Right kidney (tissue), 1 donor: ENCODE data around the gene NT5DC3.
"Not testable (repeated sequence)": the region's sequence is repeated elsewhere in the genome, so short reads cannot be mapped to it uniquely, and the experiment has no call there.

Source experiments
- DNase-seq: peaks from one replicate; pipeline ENCODE4 v3.0.0-alpha.2; 2016

Gene NT5DC3

DNA sequence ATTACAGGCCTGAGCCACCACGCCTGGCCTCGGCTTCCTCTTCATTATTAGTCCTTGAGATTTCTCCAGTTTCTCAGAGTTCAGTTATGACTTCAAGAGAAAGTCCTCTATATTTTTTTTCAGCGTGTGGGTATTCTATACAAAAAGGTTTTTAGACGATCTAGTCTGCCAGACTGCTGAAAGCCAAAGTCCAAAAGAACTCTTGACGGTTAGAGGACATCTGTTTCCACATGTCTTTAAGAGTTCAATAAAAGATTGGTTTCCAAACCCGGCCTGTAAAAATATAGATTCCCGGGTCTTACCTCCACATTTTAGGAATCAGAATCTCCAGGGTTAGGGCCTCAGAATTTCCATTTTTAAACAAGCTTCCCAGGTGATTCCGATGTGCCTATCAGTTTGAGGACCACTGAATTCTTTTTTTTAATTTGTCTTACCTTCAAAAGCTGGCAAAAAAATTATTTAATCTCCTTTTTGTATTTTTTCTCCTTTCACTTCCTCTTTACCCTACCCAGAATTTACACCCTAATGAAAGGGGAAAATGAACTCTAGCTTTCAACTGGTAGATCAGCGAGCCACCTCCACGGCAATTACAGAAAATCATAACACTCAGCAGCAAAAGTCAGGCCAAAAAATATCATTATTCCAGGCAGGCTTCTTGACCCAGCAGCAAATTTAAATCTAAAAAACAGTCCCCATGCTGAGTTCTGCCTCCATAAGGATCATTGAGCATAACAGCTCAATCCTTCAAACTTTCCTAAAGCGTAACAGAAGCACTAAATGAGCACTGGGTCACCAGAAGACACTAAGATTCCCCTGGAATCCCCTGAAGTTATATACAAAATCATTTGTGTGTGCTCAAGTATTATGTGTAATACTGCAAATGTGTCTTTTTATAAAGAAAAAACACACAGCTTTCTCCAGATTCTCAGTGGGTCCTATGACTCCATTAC, 8.7 kb downstream of the NT5DC3 start:
- DNase-seq: no peak

- no peak for DNase-seq
Observed at GRCh38 chr12:103830730-103831320, 10.2 kb downstream of the NT5DC3 start.

- no peak for DNase-seq
Observed at GRCh38 chr12:103830025-103830725, 10.9 kb downstream of the NT5DC3 start.

GRCh38 chr12:103829092-103829491, 11.9 kb downstream of the NT5DC3 start:
- DNase-seq: no peak

- no peak for DNase-seq
Observed at GRCh38 chr12:103827911-103828391, 13.1 kb downstream of the NT5DC3 start.

- DNase-seq: no peak
Observed at GRCh38 chr12:103824845-103825244, 16.2 kb downstream of the NT5DC3 start.

GRCh38 chr12:103824290-103824689, 16.7 kb downstream of the NT5DC3 start:
- no peak for DNase-seq

DNA sequence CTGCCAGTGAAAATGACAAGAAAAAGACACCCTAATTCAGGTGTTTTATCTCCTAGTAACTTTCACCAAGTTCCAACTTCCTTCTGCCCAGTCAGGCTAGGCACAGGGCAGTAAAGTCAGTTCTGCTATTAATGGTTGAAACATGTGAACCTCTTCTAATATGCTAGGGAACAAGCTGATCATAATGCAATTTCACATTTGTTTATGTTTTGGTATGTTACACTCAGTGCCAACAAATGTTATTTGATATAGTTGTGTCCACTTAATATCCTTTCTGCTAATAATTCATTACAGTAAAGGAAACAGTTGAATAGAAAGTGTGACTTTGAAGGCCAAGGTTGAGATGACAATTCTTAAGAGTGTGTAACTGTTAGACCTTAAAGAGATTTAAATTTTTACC, 17.2 kb downstream of the NT5DC3 start:
- DNase-seq: no peak

DNA sequence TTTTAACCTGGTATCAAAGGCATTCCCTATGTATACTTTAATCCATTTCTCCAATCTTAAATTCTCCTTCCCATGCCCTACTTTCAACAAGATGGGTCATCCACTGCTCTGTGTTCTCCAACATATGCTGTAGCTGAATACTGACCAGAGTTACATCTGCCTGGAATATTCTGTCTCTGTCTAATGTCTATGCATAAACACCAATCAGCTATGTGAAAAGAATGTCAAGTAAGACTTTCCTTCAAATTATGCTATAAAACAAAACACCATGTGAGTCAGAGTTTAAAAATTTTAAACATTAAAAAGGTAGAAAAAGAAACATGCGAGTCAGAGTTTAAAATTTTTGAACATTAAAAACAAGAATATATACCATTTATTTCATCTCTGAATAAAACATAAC, 19.3 kb downstream of the NT5DC3 start:
- no peak for DNase-seq

- no peak for DNase-seq
Observed at GRCh38 chr12:103820881-103821489, 20.0 kb downstream of the NT5DC3 start.

DNA sequence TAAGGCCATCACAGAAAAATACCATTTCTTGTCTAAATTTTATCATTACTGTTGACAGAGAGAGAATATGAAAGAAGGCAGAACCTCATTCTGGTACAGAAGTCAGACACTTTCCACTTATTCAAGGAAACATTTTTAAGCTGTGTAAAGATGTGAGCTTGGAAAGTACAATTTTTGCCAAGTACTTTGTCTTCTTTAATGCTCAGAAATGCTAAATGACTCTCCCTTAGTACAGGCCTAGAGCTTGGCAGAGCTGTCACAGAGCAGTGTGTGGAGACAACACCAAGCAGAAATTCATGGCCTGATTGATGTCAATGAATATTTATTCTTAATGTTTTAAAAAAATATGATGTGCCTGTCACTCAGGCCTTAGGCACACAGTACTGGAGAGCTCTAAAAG, 20.7 kb downstream of the NT5DC3 start:
- no peak for DNase-seq

GRCh38 chr12:103819892-103820291, 21.1 kb downstream of the NT5DC3 start:
- no peak for DNase-seq

DNA sequence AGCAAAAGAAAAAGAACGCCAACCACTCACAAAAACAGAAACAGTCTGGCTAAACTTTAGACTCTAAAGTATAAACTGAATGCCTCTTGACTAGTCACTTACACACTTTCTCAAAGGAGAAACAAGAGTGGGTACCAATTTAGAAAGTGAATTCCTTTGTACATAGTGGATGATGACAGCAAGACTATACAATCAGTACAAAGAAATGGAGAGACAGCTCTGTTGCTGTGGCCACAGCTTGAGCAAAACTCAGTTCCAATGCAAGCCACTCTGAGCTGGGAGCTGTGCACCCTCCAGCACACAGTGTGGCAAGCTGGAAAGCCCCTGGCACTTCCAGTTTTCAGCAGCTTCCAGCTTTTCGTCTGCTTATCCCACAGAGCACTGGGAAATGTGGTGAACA, 21.7 kb downstream of the NT5DC3 start:
- no peak for DNase-seq

- DNase-seq: no peak
Observed at GRCh38 chr12:103817791-103818190, 23.2 kb downstream of the NT5DC3 start.

DNA sequence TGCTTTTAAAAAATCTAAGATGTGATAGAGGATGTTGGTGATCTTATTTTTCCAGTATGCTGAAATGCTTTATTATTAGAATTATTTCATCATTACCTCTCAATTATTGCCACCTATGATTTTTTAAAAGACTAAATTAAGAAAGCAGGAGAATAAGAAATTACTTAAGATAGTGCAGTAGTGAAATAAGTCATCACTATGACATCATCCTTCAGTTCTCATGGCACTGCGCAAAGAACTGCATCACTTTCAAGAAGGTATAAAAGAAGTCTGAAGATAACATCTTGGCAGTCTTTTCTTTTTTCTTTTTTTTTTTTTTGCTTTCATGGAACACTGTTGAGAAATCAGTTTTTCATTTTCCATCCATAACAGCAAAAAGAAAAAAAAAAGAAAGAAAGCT, 24.4 kb downstream of the NT5DC3 start:
- no peak for DNase-seq

DNA sequence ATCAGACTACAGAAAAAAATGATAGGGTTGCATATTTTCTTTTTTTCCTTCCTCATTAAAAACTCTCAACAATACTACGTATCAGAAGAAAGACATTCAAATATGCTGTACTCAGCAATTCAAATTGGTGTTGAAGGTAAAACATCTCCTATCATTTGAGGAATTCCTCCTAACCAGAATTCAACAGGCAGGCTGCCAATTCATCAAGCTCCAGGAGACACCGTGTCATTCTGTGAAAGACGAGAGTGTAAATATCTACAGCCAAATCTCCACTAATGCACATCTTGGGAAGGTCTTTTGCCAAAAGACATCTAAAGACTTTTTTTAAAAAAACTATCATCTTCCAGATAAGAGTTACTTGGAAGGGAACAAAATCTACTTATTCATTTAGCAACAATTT, 26.6 kb downstream of the NT5DC3 start:
- DNase-seq: no peak

GRCh38 chr12:103813949-103814348, 27.1 kb downstream of the NT5DC3 start:
- DNase-seq: no peak

DNA sequence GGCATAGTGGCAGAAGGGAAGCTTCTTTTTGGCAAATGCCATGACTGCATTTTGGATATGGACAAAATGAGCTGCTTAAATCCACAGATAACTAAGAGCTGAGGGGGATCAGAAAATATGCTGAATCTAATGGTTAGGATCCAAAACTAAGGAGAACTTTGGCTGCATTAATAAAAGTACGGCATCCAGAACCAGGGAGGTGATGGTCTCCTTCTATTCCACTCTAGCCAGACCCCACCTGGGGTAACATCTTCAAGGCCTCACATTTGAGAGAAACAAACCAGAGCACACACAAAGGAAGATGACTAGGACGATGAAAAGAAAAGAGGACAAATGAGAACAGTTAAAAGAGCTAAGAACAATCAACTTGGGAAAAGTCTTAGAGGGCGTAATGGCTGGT, 27.6 kb downstream of the NT5DC3 start:
- no peak for DNase-seq

GRCh38 chr12:103812789-103813188, 28.2 kb downstream of the NT5DC3 start:
- no peak for DNase-seq

DNA sequence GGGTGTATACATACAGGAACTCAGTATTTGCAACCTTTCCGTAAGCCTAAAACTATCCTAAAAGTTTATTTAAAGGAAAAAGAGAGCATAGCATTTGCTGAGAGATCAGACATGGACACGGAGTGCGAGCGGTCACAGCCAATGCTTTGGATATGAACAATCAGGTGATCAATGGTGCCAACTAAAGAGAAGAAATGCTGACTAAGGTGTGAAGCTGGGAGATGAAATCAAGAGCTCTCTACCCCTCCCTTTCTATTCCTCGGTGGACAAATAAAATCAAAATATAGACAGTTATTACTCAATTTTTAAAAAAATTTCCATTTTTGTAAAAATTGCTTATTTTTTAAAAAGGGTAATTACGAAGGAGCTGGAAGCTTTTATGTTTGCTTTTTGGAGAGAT, 29.2 kb downstream of the NT5DC3 start:
- no peak for DNase-seq

DNA sequence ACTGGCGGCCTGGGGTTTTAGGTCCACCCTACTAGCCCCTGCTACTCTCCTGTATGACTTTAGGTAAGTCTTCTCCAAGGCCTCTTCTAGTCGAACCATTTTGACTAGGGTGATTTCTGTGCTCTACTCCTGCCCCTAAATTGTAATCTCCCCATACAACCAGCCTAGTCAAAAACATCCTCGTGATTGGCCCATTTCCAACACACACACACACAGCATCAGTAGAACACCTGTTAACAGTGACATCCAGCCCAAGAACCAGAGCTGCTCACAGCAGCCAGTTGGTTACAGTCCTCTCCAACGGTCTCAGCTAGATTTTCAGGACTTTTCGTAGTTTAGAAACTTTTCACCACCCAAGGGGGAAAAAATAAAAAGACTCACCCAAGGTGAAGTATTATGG, 30.9 kb downstream of the NT5DC3 start:
- no peak for DNase-seq

DNA sequence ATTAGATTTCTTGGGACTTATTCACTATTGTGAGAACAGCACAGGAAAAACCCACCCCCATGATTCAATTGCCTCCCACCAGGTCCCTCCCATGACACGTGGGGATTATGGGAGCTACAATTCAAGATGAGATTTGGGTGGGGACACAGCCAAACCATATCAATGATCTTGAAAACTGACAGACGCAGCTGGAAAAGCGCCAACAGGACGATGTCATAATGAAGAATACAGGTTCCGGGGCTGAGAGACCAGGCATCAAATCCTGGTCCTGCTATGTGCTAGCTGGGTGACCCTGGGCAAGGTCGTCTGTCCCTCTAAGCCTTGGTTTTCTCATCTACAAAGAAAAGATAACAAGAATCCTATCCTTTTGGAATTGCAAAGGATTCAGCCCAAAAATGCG, 31.4 kb downstream of the NT5DC3 start:
- DNase-seq: not testable (repeated sequence)

GRCh38 chr12:103809154-103809553, 31.9 kb downstream of the NT5DC3 start:
- no peak for DNase-seq
